UCSD-AML1 (cell line): ENCODE results near the gene CCDC87.
A peak's percentile ranks its signal among the peaks of the same experiment; 100 is the strongest.
"Not testable (repeated sequence)": the region's sequence is repeated elsewhere in the genome, so short reads cannot be mapped to it uniquely, and the experiment has no call there.

Experiments
- DNase-seq: peaks from one replicate; lab custom pipeline; 2025; ENCODE audit not compliant: unreplicated experiment; lab: John Stamatoyannopoulos, UW

Gene CCDC87

GRCh38 chr11:66616379-66617154 lies 23.7 kb upstream of the CCDC87 start, which contains the start of gene RBM14:
TSS of gene RBM14 (plus strand) at chr11:66616630. CDS start at chr11:66616721, 91 bp downstream.
- DNase-seq = peak; percentile 98

- no peak for DNase-seq
These were observed 21.2 kb upstream of the CCDC87 start for GRCh38 chr11:66614073-66614472.

- no peak for DNase-seq
These were observed 19.6 kb upstream of the CCDC87 start for GRCh38 chr11:66612458-66612857.

GRCh38 chr11:66609721-66610617 lies 17.1 kb upstream of the CCDC87 start:
- no peak for DNase-seq

GRCh38 chr11:66607126-66607834 lies 14.4 kb upstream of the CCDC87 start:
- no peak for DNase-seq

GRCh38 chr11:66606608-66607007 lies 13.7 kb upstream of the CCDC87 start:
- DNase-seq = not testable (repeated sequence)

- no peak for DNase-seq
These were observed 11.3 kb upstream of the CCDC87 start for GRCh38 chr11:66604155-66604554.

- DNase-seq = no peak
These were observed 10.2 kb upstream of the CCDC87 start for GRCh38 chr11:66603072-66603471.

- no peak for DNase-seq
These were observed 7.9 kb upstream of the CCDC87 start for GRCh38 chr11:66600631-66601233.

- no peak for DNase-seq
These were observed 7.4 kb upstream of the CCDC87 start for GRCh38 chr11:66600219-66600618.

GRCh38 chr11:66598993-66599392 lies 6.1 kb upstream of the CCDC87 start:
- no peak for DNase-seq

GRCh38 chr11:66595245-66595904 lies 2.5 kb upstream of the CCDC87 start:
- DNase-seq = no peak

GRCh38 chr11:66593650-66594049 lies 787 bp upstream of the CCDC87 start:
- no peak for DNase-seq

GRCh38 chr11:66593303-66593635 lies 406 bp upstream of the CCDC87 start:
- DNase-seq = no peak

- no peak for DNase-seq
These were observed 1.7 kb downstream of the CCDC87 start for GRCh38 chr11:66591175-66591574.

GRCh38 chr11:66589996-66590675 lies 2.7 kb downstream of the CCDC87 start:
- DNase-seq = no peak

GRCh38 chr11:66589315-66589714 lies 3.5 kb downstream of the CCDC87 start:
- not testable (repeated sequence) for DNase-seq

GRCh38 chr11:66586136-66586535 lies 6.7 kb downstream of the CCDC87 start:
- DNase-seq = no peak

- not testable (repeated sequence) for DNase-seq
These were observed 7.4 kb downstream of the CCDC87 start for GRCh38 chr11:66585447-66585846.

GRCh38 chr11:66582565-66583147 lies 10.2 kb downstream of the CCDC87 start:
- not testable (repeated sequence) for DNase-seq
